WTC11 (cell line): ENCODE measurements around the gene EID2.

Source experiments
- ATF1 ChIP-seq: sonication (generic); formaldehyde crosslinking; IDR thresholded peaks from 2 replicates; pipeline ENCODE4 v1.8.1; 2023; ENCODE audit warnings: mild to moderate bottlenecking, moderate library complexity, missing genetic modification reagents
- CTCF ChIP-seq: fragments of 200-600 bp; IDR thresholded peaks from 2 replicates; pipeline ENCODE4 v1.8.0; 2022; ENCODE audit warnings: antibody characterized with exemption
- JUN ChIP-seq: sonication (generic); formaldehyde crosslinking; IDR thresholded peaks from 2 replicates; pipeline ENCODE4 v1.8.0; 2023; ENCODE audit warnings: mild to moderate bottlenecking, missing genetic modification reagents
- NFATC4 ChIP-seq: fragments of 250-450 bp; sonication (Bioruptor Pico); IDR thresholded peaks from 2 replicates; pipeline ENCODE4 v1.9.0; 2021; ENCODE audit warnings: mild to moderate bottlenecking
- NR2C2 ChIP-seq: sonication (generic); formaldehyde crosslinking; IDR thresholded peaks from 2 replicates; pipeline ENCODE4 v1.8.0; 2022; ENCODE audit warnings: mild to moderate bottlenecking, missing genetic modification reagents
- SMAD3 ChIP-seq: sonication (generic); formaldehyde crosslinking; IDR thresholded peaks from 2 replicates; pipeline ENCODE4 v1.8.0; 2022; ENCODE audit warnings: missing genetic modification reagents, mild to moderate bottlenecking, borderline replicate concordance
- USF2 ChIP-seq: sonication (generic); formaldehyde crosslinking; IDR thresholded peaks from 2 replicates; pipeline ENCODE4 v1.8.1; 2023; ENCODE audit warnings: mild to moderate bottlenecking, missing genetic modification reagents, moderate library complexity
- ZNF219 ChIP-seq: sonication (generic); formaldehyde crosslinking; IDR thresholded peaks from 2 replicates; pipeline ENCODE4 v1.8.0; 2023; ENCODE audit warnings: missing genetic modification reagents, mild to moderate bottlenecking, borderline replicate concordance
- ZNF425 ChIP-seq: fragments of 250-450 bp; sonication (Bioruptor Pico); conservative IDR thresholded peaks from 2 replicates; pipeline ENCODE4 v1.9.0; 2021; ENCODE audit warnings: mild to moderate bottlenecking

GRCh38 chr19:39566064-39566463 lies 26.1 kb upstream of the EID2 start:
- TF ChIP-seq NFATC4 (no peak), USF2 (CRISPR knock-in tag) (no peak), NR2C2 (no peak), JUN (CRISPR knock-in tag) (no peak), ZNF425 (CRISPR knock-in tag) (no peak), SMAD3 (CRISPR knock-in tag) (no peak), CTCF (no peak), ATF1 (CRISPR knock-in tag) (no peak), ZNF219 (CRISPR knock-in tag) (no peak)
